Uterus (tissue), 4 donors: Measurements from ENCODE around the gene KCNT2. TPM values are rescaled to one million over a fixed set of nuclear protein-coding genes. Genes with fewer than 3 reads are reported as not detected.

Experiments
- DNase-seq, 2 donors: peaks; one replicate each; pipeline ENCODE4 v3.0.0-alpha.2; 2019 to 2020
- H3K27ac ChIP-seq, 2 donors: fragments of 200-600 bp; sonication (generic); 1 replicate in 1 of 2; 2 replicates in 1 of 2; pipeline ENCODE4 v1.5.1; 2016 to 2018
- H3K27me3 ChIP-seq, 2 donors: fragments of 200-600 bp; sonication (generic); one replicate each; pipeline ENCODE4 v1.5.1; 2018 to 2019; ENCODE audit warnings: control low read depth in 1 of 2
- H3K36me3 ChIP-seq, 2 donors: fragments of 200-600 bp; sonication (generic); one replicate each; pipeline ENCODE4 v1.5.1; 2019; ENCODE audit warnings: control low read depth in 1 of 2
- H3K4me1 ChIP-seq, 2 donors: fragments of 200-600 bp; sonication (generic); one replicate each; pipeline ENCODE4 v1.5.1; 2018 to 2019; ENCODE audit warnings: control low read depth in 1 of 2
- H3K4me3 ChIP-seq, 2 donors: fragments of 200-600 bp; sonication (generic); 1 replicate in 1 of 2; 2 replicates in 1 of 2; pipeline ENCODE4 v1.5.1; 2018 to 2019; ENCODE audit warnings: mild to moderate bottlenecking in 1 of 2
- H3K9me3 ChIP-seq, 2 donors: fragments of 200-600 bp; sonication (generic); one replicate each; pipeline ENCODE4 v1.5.1; 2019; ENCODE audit warnings: control low read depth in 1 of 2
- CTCF ChIP-seq, 4 experiments: fragments of 200-600 bp in 2 of 4; fragments of 450-650 bp in 2 of 4; sonication (generic) in 2 of 4; IDR thresholded peaks; one replicate each; pipeline ENCODE4 v1.5.1; 2016 to 2019; ENCODE audit warnings: antibody characterized with exemption in 4 of 4, mild to moderate bottlenecking in 2 of 4, moderate library complexity in 1 of 4
- POLR2A ChIP-seq, 2 donors: fragments of 450-650 bp; IDR thresholded peaks; one replicate each; pipeline ENCODE4 v1.6.1; 2016; ENCODE audit warnings: antibody characterized with exemption in 2 of 2, mild to moderate bottlenecking in 1 of 2, moderate library complexity in 1 of 2
- intact Hi-C: fragments of 100-400 bp; cut with DNase I; formaldehyde crosslinking; loops from one replicate; pipeline ENCODE4 v1.15.1; 2023; ENCODE audit warnings: low total_unique reads
- total RNA-seq, 4 donors: library from RNA; depleted of rRNA in 3 of 4; stranded (reverse); fragments of >200 nt in 3 of 4; gene quantifications; one replicate each; pipeline versions ENCODE4 v1.1.0 to v1.2.4, GENCODE V29; 2014 to 2023
- donor health status: DM: yes; HTN: yes; CAD: no.

The KCNT2 gene
- total RNA-seq, 4 donors from 2014 or later: 2.3 to 20.5 (median 3.8) TPM

DNA sequence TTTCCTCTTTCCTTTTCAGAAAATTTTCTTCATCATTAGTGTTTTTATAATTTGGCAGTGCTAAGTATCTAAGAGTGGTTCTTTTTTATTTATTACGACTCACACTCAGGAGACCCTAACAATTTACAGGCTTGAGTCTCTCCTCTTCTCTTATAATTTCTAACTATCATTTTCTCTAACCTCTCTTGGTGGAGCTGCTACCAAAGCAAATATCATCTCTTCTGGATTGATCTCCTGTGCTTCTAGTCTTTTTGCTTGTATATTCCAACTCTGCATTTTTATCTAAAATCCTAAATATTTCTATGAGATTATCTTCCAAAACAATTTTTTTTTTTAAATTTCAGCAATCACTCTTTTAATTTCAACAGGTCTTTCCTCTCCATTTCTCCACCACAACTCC is 250.3 kb downstream of the KCNT2 start:
- Histone ChIP-seq H3K36me3 (no peaks in the 10 kb centered on the region), H3K27ac (no peak overlapping the region), H3K9me3 (no peaks in the 10 kb centered on the region), H3K4me1 (no peaks in the 10 kb centered on the region), H3K27me3 (no peaks in the 10 kb centered on the region), H3K4me3 (no peak overlapping the region)
- TF ChIP-seq CTCF (IDR thresholded peaks at IDR 0.05) (no peak), POLR2A (IDR thresholded peaks at IDR 0.05) (no peak)
- intact Hi-C loops: no loop called here
- no peak for DNase-seq

DNA sequence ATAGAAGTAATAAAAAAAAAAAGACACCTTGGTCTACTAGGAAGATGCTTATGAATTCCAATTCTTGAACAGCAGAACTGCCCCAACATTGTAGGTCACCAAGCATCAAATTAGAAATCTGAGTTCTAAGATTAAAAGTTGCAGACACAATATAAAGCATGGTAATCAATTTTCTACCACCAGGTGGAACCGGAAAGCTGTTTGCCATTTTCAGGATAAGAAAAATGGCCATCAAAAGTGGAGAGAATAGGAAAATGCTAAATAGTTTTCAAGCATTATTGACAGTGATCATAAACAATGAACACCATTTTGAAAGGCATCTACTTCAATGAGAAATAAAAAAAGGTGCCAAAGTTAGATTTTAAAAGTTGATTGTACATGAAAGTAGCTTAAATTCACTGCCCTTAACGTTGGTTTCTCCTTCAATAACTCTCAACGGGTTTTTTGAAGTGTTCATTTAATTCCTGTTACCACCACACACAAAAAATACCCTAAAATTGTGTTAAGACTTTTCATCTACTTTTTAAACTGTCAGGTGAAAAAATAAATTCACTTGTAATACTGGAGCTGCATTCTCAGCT is 252.9 kb downstream of the KCNT2 start:
- Histone ChIP-seq H3K36me3 (no peaks in the 10 kb centered on the region), H3K27ac (no peak overlapping the region), H3K9me3 (no peaks in the 10 kb centered on the region), H3K4me3 (no peak overlapping the region), H3K27me3 (no peaks in the 10 kb centered on the region), H3K4me1 (no peaks in the 10 kb centered on the region)
- intact Hi-C loops: no loop called here
- TF ChIP-seq POLR2A (IDR thresholded peaks at IDR 0.05): no peak
- TF ChIP-seq CTCF (IDR thresholded peaks at IDR 0.05): peak; percentile 26 to 48 (median 34)
- DNase-seq: no peak

DNA sequence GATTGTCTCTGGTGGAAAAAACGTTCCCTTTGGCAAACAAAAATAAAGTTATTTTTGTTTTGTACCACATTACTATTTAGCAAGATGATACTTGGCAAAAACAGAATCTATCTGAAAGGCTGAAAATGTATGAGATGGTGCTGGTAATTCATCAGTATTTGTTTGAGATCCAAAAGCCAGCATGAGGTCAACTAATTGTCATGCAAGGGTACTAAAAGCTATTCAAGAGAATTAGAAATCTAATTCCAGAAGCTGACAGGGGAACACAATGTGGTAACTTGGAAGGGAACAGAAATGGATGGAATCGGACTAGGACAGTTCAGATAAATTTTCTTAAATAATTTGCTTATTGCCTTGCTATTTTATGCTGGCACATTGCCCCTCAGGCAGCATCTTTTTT is 263.8 kb downstream of the KCNT2 start:
- Histone ChIP-seq H3K9me3 (no peaks in the 10 kb centered on the region), H3K36me3 (no peaks in the 10 kb centered on the region), H3K4me3 (no peak overlapping the region), H3K27me3 (no peaks in the 10 kb centered on the region), H3K4me1 (no peaks in the 10 kb centered on the region), H3K27ac (no peak overlapping the region)
- TF ChIP-seq POLR2A (IDR thresholded peaks at IDR 0.05): no peak
- intact Hi-C loops: no loop called here
- no peak for DNase-seq

DNA sequence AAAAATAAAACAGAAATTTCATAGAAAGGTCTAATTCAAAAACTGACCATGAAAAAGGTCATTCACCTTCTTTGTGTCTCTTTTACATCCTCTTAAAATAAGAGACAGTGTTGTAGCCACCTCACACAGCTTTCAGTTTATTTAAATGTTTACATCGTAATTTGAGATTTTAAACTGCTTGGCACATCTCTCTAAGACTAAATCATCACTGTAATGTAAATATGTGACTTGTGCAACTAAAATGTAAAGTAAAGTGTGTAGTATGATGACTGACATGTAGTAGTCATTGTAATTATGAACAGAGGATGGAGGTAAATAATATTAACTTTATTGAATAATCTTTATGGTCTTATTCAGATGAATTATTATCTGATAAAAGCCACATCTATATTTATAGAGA is 283.9 kb downstream of the KCNT2 start:
- TF ChIP-seq CTCF (IDR thresholded peaks at IDR 0.05) (no peak), POLR2A (IDR thresholded peaks at IDR 0.05) (no peak)
- no peaks in the 10 kb centered on the region for H3K36me3 ChIP-seq
- intact Hi-C loops: no loop called here

DNA sequence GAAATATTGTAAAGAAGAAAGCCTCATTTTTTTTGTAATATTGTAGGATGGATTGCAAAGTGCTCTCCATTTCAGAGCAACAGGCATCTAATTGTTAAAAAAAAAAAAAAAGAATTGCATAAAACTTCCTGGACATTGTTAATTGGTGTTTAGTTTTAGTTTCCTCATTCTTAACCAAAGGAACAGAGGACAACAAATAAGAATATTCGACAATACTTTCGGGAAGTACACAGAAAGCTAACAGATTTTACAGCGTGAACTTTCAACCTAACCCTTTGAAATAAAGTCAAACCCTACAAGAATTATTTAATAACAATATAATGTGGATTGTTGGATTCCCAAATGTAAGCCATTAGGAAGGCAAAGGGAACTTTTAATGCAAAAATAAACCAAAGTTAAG is 284.4 kb downstream of the KCNT2 start:
- TF ChIP-seq POLR2A (IDR thresholded peaks at IDR 0.05): no peak
- no peak for TF ChIP-seq CTCF (IDR thresholded peaks at IDR 0.05)
- intact Hi-C loops: no loop called here
- H3K4me3 ChIP-seq: no peak overlapping the region

More for the DNA sequence above, 283.9 kb downstream of the KCNT2 start:
- H3K27me3 ChIP-seq: no peaks in the 10 kb centered on the region
- H3K4me3 ChIP-seq: no peak overlapping the region
- no peaks in the 10 kb centered on the region for H3K4me1 ChIP-seq
- H3K27ac ChIP-seq: no peak overlapping the region
- no peaks in the 10 kb centered on the region for H3K9me3 ChIP-seq
- no peak for DNase-seq

DNA sequence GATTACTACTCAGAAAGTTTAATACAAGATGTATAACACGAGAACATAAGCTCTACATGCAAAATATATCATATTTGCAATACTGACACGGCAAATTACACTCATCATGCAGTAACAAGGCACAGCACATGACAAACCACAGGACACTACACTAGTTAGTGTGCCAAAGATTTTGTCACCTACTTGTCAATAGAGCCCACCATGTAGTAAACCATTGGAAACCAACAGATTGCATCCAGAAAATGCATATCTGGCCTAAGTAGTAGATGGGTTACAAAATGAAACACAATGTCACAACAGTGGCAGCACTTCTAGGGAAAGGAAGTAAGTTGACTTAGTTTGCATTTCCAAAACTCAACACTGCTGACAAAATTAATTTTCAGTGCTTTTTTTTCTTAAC is 288.9 kb downstream of the KCNT2 start:
- no peaks in the 10 kb centered on the region for H3K4me1 ChIP-seq
- H3K4me3 ChIP-seq: no peak overlapping the region
- no peaks in the 10 kb centered on the region for H3K27me3 ChIP-seq
- TF ChIP-seq CTCF (IDR thresholded peaks at IDR 0.05): no peak
- no peak for TF ChIP-seq POLR2A (IDR thresholded peaks at IDR 0.05)
- DNase-seq: no peak
- H3K9me3 ChIP-seq: no peaks in the 10 kb centered on the region
- intact Hi-C loops: no loop called here
- no peaks in the 10 kb centered on the region for H3K36me3 ChIP-seq
- no peak overlapping the region for H3K27ac ChIP-seq

More for the DNA sequence above, 284.4 kb downstream of the KCNT2 start:
- no peak overlapping the region for H3K27ac ChIP-seq
- H3K36me3 ChIP-seq: no peaks in the 10 kb centered on the region
- no peak for DNase-seq
- no peaks in the 10 kb centered on the region for H3K9me3 ChIP-seq
- H3K4me1 ChIP-seq: no peaks in the 10 kb centered on the region
- no peaks in the 10 kb centered on the region for H3K27me3 ChIP-seq
